Ovary (tissue), 3 donors: ENCODE results near the gene SNX7.

Experiments used
- EP300 ChIP-seq: sonication (generic); formaldehyde crosslinking; IDR thresholded peaks from one replicate; pipeline ENCODE4 v1.6.1; 2017; ENCODE audit warnings: antibody characterized with exemption
- POLR2A ChIP-seq: fragments of 450-650 bp; IDR thresholded peaks from one replicate; pipeline ENCODE4 v1.6.1; 2017; ENCODE audit warnings: antibody characterized with exemption, mild to moderate bottlenecking, moderate library complexity
- TF ChIP-seq, protein P1 (sequence below), 3 donors: fragments of 450-650 bp in 2 of 3; fragments of 200-600 bp in 1 of 3; IDR thresholded peaks; one replicate each; pipeline versions ENCODE4 v1.5.1 to v1.8.0; 2016 to 2022; ENCODE audit warnings: antibody characterized with exemption in 3 of 3, mild to moderate bottlenecking in 1 of 3
- donor health status: DM: no; HTN: no; CAD: no.

GRCh38 chr1:98739762-98740161 lies 78.2 kb downstream of the SNX7 start:
- TF ChIP-seq, protein P1, sequence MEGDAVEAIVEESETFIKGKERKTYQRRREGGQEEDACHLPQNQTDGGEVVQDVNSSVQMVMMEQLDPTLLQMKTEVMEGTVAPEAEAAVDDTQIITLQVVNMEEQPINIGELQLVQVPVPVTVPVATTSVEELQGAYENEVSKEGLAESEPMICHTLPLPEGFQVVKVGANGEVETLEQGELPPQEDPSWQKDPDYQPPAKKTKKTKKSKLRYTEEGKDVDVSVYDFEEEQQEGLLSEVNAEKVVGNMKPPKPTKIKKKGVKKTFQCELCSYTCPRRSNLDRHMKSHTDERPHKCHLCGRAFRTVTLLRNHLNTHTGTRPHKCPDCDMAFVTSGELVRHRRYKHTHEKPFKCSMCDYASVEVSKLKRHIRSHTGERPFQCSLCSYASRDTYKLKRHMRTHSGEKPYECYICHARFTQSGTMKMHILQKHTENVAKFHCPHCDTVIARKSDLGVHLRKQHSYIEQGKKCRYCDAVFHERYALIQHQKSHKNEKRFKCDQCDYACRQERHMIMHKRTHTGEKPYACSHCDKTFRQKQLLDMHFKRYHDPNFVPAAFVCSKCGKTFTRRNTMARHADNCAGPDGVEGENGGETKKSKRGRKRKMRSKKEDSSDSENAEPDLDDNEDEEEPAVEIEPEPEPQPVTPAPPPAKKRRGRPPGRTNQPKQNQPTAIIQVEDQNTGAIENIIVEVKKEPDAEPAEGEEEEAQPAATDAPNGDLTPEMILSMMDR (IDR thresholded peaks at IDR 0.05): no peak
- no peak for TF ChIP-seq EP300
- TF ChIP-seq POLR2A: no peak
